Activated T-helper 1 cell treated with anti-CD3 and anti-CD28 coated beads, Interleukin-12 subunit alpha, Interleukin-12 subunit beta, Interleukin-2, Interleukin-4 antibody, amounts not matched to agents 30 ng/mL and 10 ng/mL and 1 ng/mL, durations not matched to agents 14 hours and 24 hours and 36 hours (primary cell): Measurements from ENCODE around the gene CACNA1B. TPM values are rescaled to one million over a fixed set of nuclear protein-coding genes. Genes with fewer than 3 reads are reported as not detected.
"Not testable (repeated sequence)": the region's sequence is repeated elsewhere in the genome, so short reads cannot be mapped to it uniquely, and the experiment has no call there.

Experiments
- DNase-seq: peaks from one replicate; pipeline ENCODE4 v3.0.0; 2021; ENCODE audit warnings: low spot score
- H3K27ac Mint-ChIP-seq: one replicate; pipeline ENCODE4 v1.8.0; 2021; ENCODE audit warnings: mild to moderate bottlenecking, mixed read lengths
- H3K27me3 Mint-ChIP-seq: one replicate; pipeline ENCODE4 v1.8.0; 2022; ENCODE audit warnings: mild to moderate bottlenecking, moderate library complexity, mixed read lengths; ENCODE audit not compliant: insufficient read depth
- H3K36me3 Mint-ChIP-seq: one replicate; pipeline ENCODE4 v1.8.0; 2021; ENCODE audit warnings: low read depth, mixed read lengths
- H3K4me1 Mint-ChIP-seq: one replicate; pipeline ENCODE4 v1.8.0; 2021; ENCODE audit warnings: low read depth, mixed read lengths
- H3K4me3 Mint-ChIP-seq: one replicate; pipeline ENCODE4 v1.8.0; 2021; ENCODE audit warnings: mild to moderate bottlenecking, moderate library complexity, mixed read lengths
- H3K9me3 Mint-ChIP-seq: one replicate; pipeline ENCODE4 v1.8.0; 2021; ENCODE audit warnings: mixed read lengths
- intact Hi-C: fragments of 100-400 bp; cut with micrococcal nuclease; formaldehyde crosslinking; loops from one replicate; pipeline ENCODE4 v1.15.1; 2024
- total RNA-seq: library from RNA; stranded (reverse); gene quantifications from 2 replicates; pipeline ENCODE4 v1.2.3, GENCODE V29; 2022

The CACNA1B gene
- total RNA-seq, 1 donor from 2014 or later, result not detected

DNA sequence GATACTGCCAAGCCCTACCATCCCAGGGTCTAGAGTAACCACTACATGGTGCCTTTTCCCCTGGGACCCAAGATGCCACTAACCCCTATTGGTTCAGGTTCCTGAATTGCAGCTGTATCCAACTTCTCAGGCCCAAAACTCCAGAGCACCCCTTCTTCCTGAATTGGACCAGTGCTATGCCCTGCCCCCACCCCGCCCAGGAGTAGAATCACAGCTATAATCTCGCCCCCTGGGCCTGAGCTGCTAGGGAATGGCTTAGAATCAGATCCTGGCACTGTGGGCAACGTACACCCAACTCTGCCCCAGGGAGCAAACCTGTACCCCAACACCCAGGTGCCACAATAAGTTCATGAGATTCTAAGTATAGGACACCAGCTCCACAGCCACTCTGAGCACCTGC, 206.3 kb downstream of the CACNA1B start:
- H3K4me3 Mint-ChIP-seq, result no peak overlapping the region
- intact Hi-C loops, result no loop called here
- H3K4me1 Mint-ChIP-seq, result no peaks in the 10 kb centered on the region
- DNase-seq, result no peak
- no peaks in the 10 kb centered on the region for H3K36me3 Mint-ChIP-seq
- no peak overlapping the region for H3K27ac Mint-ChIP-seq
- peaks cover 6% of the 10 kb centered on the region for H3K27me3 Mint-ChIP-seq
- H3K9me3 Mint-ChIP-seq, result peaks cover 19% of the 10 kb centered on the region

- H3K4me1 Mint-ChIP-seq, result no peaks in the 10 kb centered on the region
- H3K36me3 Mint-ChIP-seq, result no peaks in the 10 kb centered on the region
- no peak for DNase-seq
- no peak overlapping the region for H3K4me3 Mint-ChIP-seq
- no peak overlapping the region for H3K27ac Mint-ChIP-seq
- peaks cover 8% of the 10 kb centered on the region for H3K27me3 Mint-ChIP-seq
- peaks cover 19% of the 10 kb centered on the region for H3K9me3 Mint-ChIP-seq
- intact Hi-C loops, result no loop called here
These were observed 208.0 kb downstream of the CACNA1B start for GRCh38 chr9:138085568-138085967.

GRCh38 chr9:138092057-138092456, 214.5 kb downstream of the CACNA1B start:
- H3K9me3 Mint-ChIP-seq, H3K27me3 Mint-ChIP-seq, H3K4me1 Mint-ChIP-seq, H3K4me3 Mint-ChIP-seq, intact Hi-C loops, H3K36me3 Mint-ChIP-seq, H3K27ac Mint-ChIP-seq, DNase-seq: not testable (repeated sequence)

DNA sequence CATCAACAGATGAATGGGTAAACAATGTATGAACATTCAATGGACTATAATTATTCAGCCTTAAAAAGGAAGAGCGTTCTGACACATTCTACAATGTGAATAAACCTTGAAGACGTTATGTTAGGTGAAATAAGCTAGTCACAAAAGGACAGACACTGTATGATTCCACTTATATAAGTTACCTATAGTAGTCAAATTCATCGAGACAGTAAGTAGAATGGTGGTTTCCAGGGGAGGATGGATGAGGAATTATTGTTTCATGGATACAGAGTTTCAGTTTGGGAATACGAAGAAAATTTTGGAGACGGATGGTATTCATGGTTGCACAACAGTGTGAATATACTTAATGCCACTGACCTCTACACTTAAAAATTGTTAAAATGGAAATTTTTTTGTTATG, 216.4 kb downstream of the CACNA1B start:
- Mint-ChIP-seq H3K9me3 (no peaks in the 10 kb centered on the region), H3K27ac (no peak overlapping the region), H3K36me3 (no peaks in the 10 kb centered on the region), H3K4me1 (no peaks in the 10 kb centered on the region), H3K4me3 (no peak overlapping the region), H3K27me3 (peaks cover 3% of the 10 kb centered on the region)
- DNase-seq, result no peak
- intact Hi-C loops, result no loop called here

DNA sequence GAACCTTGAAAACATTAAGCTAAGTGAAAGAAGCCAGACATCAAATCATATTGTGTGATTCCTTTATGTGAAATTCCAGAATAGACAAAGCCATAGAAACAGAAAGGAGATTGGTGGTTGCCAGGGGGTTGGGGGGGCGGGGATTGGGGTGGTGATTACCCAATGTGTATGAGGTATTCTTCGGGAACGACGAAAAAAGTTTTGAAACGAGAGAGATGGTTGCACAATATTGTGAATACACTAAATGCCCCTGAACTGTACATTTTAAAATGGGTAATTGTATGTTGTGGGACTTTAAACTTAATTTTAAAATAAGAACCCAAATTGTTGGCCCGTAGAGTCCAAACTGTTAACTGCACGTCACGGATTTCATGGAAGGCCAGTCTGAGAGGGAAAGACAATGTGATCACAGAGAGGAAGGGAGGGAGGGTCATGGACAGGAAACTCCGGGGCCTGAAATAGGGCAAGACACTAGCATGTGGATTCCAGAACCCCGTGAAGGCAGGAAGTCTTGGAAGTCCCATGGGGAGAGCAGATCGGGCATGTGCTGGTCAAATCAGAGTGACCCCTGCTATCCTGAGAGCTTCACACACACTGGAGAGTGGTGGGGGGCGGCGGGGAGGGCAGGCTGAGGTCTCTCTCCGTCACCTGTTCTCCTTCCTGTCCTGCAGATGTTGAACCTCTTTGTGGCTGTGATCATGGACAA, 218.4 kb downstream of the CACNA1B start:
- H3K4me1 Mint-ChIP-seq, result no peaks in the 10 kb centered on the region
- no peaks in the 10 kb centered on the region for H3K36me3 Mint-ChIP-seq
- no peak overlapping the region for H3K27ac Mint-ChIP-seq

GRCh38 chr9:138096519-138096845, 218.9 kb downstream of the CACNA1B start:
- H3K27ac Mint-ChIP-seq, result no peak overlapping the region
- H3K4me3 Mint-ChIP-seq, result no peak overlapping the region
- intact Hi-C loops, result no loop called here
- DNase-seq, result no peak
- H3K4me1 Mint-ChIP-seq, result no peaks in the 10 kb centered on the region
- H3K27me3 Mint-ChIP-seq, result no peaks in the 10 kb centered on the region
- H3K36me3 Mint-ChIP-seq, result no peaks in the 10 kb centered on the region
- H3K9me3 Mint-ChIP-seq, result no peaks in the 10 kb centered on the region

More for the DNA sequence above, 218.4 kb downstream of the CACNA1B start:
- Mint-ChIP-seq H3K27me3 (no peaks in the 10 kb centered on the region), H3K9me3 (no peaks in the 10 kb centered on the region), H3K4me3 (no peak overlapping the region)
- no peak for DNase-seq
- intact Hi-C loops, result no loop called here

GRCh38 chr9:138097501-138097991, 220.0 kb downstream of the CACNA1B start:
- no peaks in the 10 kb centered on the region for H3K4me1 Mint-ChIP-seq
- no peaks in the 10 kb centered on the region for H3K36me3 Mint-ChIP-seq
- H3K27me3 Mint-ChIP-seq, result no peaks in the 10 kb centered on the region
- no peaks in the 10 kb centered on the region for H3K9me3 Mint-ChIP-seq
- intact Hi-C loops, result no loop called here
- H3K4me3 Mint-ChIP-seq, result no peak overlapping the region
- no peak for DNase-seq
- H3K27ac Mint-ChIP-seq, result no peak overlapping the region

- Mint-ChIP-seq H3K4me3 (no peak overlapping the region), H3K9me3 (no peaks in the 10 kb centered on the region), H3K27me3 (no peaks in the 10 kb centered on the region), H3K4me1 (no peaks in the 10 kb centered on the region), H3K27ac (no peak overlapping the region), H3K36me3 (no peaks in the 10 kb centered on the region)
- intact Hi-C loops, result no loop called here
- DNase-seq, result no peak
These were observed 220.7 kb downstream of the CACNA1B start for GRCh38 chr9:138098116-138098907.

GRCh38 chr9:138098908-138099791, 221.6 kb downstream of the CACNA1B start:
- H3K4me1 Mint-ChIP-seq, result no peaks in the 10 kb centered on the region
- H3K27ac Mint-ChIP-seq, result no peak overlapping the region
- no peak for DNase-seq
- H3K36me3 Mint-ChIP-seq, result no peaks in the 10 kb centered on the region
- no peaks in the 10 kb centered on the region for H3K9me3 Mint-ChIP-seq
- H3K4me3 Mint-ChIP-seq, result no peak overlapping the region
- intact Hi-C loops, result no loop called here
- H3K27me3 Mint-ChIP-seq, result no peaks in the 10 kb centered on the region

GRCh38 chr9:138099803-138100598, 222.4 kb downstream of the CACNA1B start:
- Mint-ChIP-seq H3K36me3 (no peaks in the 10 kb centered on the region), H3K27ac (no peak overlapping the region), H3K4me3 (no peak overlapping the region), H3K27me3 (no peaks in the 10 kb centered on the region), H3K9me3 (no peaks in the 10 kb centered on the region), H3K4me1 (no peaks in the 10 kb centered on the region)
- intact Hi-C loops, result no loop called here
- no peak for DNase-seq

DNA sequence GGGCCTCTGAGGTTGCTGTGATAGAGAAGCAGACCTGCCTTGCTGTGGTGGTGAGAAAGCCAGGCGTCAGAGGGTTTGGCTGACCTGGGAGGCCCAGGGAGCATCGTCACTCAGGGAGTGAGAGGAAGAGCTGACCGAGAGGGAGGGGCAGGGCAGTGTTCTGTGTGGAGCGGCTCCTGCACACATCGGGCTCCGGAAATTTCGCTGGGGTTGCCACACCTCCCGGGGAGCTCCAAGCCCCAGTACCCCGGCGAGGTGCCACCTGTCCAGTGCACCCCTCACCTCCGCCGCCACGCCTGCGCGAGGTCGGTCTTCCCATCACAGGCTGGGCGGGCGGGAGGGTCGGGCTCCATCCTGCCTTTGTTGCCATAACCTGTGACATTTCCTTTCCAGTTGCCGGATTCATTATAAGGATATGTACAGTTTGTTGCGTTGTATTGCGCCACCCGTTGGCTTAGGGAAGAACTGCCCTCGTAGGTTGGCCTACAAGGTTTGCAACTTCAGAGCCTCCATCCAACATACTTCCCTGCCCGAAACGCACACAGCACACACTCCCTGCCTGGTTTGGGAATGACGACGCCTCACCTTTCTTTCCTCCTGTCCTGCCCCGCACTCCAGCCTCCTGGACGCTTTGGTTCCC, 223.2 kb downstream of the CACNA1B start:
- no peaks in the 10 kb centered on the region for H3K9me3 Mint-ChIP-seq
- no peaks in the 10 kb centered on the region for H3K27me3 Mint-ChIP-seq
- intact Hi-C loops, result no loop called here
- no peak for DNase-seq
- no peak overlapping the region for H3K4me3 Mint-ChIP-seq
- no peaks in the 10 kb centered on the region for H3K4me1 Mint-ChIP-seq
- H3K36me3 Mint-ChIP-seq, result no peaks in the 10 kb centered on the region
- H3K27ac Mint-ChIP-seq, result no peak overlapping the region
